SK-MEL-5 (cell line): ENCODE results near the gene HSD11B1. TPM values are rescaled to one million over a fixed set of nuclear protein-coding genes. Genes with fewer than 3 reads are reported as not detected.
A peak's percentile ranks its signal among the peaks of the same experiment; 100 is the strongest.

Experiments used
- DNase-seq: peaks from one replicate; pipeline ENCODE4 v3.0.0-alpha.2; 2016; ENCODE audit warnings: low read depth, low spot score
- in situ Hi-C: cut with HindIII; loops from 2 replicates; pipeline ENCODE4 v1.10.0; 2016; ENCODE audit warnings: low sequenced_read_pairs, high pct_unique_total_duplicates, low pct_unique_long_range_greater_than_20kb
- total RNA-seq: library from RNA; depleted of rRNA; stranded (reverse); fragments of >200 nt; shearing (Covaris generic); gene quantifications from 2 replicates; pipeline ENCODE4 v1.2.3, GENCODE V29; 2014

The HSD11B1 gene
- total RNA-seq, 1 experiment from 2014 or later: not detected

- in situ Hi-C loops: no loop called here
- DNase-seq: no peak
These were observed 10.7 kb downstream of the HSD11B1 start for GRCh38 chr1:209715314-209715713.

DNA sequence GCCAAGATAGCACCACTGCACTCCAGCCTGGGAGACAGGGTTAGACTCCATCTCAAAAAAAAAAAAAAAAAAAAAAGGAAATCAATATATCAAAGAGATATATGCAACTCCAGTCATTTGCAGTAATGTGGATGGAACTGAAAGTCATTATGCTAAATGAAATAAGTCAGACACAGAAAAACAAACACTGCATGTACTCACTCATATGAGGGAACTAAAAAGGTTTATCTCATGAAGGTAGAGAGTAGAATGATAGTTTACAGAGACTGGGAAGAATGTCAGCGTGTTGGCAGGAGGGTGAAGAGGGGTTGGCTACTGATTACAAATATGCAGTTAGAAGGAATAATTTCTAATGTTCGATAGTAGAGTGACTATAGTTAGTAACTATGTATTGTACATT lies 13.2 kb downstream of the HSD11B1 start:
- no peak for DNase-seq
- in situ Hi-C loops: no loop called here

- in situ Hi-C loops: no loop called here
- no peak for DNase-seq
These were observed 15.7 kb downstream of the HSD11B1 start for GRCh38 chr1:209720326-209720725.

DNA sequence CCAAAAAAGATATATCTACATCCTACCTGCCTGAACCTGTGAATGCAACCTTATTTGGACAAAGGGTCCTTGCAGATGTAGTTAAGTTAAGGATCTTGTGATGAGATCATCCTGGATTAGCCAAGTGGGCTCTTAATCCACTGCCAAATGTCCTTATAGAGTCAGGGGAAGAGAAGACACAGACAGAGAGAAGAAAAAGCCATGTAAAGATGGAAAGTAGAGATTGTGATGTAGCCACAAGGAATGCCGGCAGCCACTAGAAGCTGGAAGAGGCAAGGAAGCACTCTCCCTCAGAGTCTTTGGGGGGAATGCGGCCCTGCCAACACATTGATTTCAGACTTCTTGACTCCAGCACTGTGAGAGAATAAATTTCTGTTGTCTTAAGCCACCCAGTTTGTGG lies 16.2 kb downstream of the HSD11B1 start:
- in situ Hi-C loops: no loop called here

GRCh38 chr1:209721323-209721722 lies 16.7 kb downstream of the HSD11B1 start:
- DNase-seq: no peak
- in situ Hi-C loops: no loop called here

More for the DNA sequence above, 16.2 kb downstream of the HSD11B1 start:
- DNase-seq: no peak

GRCh38 chr1:209723265-209723664 lies 18.6 kb downstream of the HSD11B1 start:
- DNase-seq: no peak
- in situ Hi-C loops: no loop called here

DNA sequence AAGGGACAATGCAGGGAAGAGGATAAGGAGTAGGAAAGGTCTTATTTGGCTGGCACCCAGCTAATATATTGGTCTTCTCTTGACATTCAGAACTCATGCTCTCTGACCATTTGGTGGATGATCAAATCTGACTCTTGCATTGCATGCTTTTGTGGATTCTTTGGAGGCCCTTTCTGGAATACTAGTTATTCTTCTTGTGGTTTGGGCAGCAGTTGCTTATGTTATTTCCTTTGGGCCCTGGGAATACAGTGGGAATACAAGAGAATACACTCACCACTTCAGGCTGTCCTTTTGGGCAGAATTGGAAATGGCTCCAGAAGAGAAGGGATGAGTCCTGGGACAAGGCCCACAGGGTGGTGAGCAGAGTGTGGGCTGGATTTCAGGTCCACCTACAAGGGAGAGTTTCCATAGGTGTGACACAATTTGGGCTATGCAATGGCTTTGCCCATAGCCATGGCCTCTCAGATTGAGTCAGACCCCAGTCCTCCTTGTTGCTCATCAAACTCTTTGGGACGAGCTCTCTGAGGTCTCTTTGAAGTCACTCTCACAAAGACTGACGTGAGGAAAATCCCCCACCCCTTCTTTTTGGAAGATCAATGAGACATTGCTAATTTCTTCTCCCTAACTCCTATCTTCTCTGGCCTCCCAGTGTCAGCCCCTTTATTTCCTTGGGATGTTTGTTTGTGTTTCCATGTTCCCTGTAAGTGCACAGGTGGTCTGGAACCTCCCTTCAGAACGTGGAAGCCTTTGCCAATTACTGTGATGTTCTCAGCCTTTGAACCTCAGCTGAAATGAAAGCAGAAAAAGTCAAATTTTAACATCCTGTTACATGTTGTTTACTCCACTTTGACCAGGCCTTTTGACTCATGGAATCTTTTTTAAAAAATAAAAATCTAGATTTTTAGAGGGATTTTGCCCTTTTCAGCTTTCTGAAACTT lies 19.4 kb downstream of the HSD11B1 start:
- DNase-seq: no peak
- in situ Hi-C loops: no loop called here

GRCh38 chr1:209727286-209727685 lies 22.6 kb downstream of the HSD11B1 start:
- in situ Hi-C loops: no loop called here
- DNase-seq: peak; percentile 23

DNA sequence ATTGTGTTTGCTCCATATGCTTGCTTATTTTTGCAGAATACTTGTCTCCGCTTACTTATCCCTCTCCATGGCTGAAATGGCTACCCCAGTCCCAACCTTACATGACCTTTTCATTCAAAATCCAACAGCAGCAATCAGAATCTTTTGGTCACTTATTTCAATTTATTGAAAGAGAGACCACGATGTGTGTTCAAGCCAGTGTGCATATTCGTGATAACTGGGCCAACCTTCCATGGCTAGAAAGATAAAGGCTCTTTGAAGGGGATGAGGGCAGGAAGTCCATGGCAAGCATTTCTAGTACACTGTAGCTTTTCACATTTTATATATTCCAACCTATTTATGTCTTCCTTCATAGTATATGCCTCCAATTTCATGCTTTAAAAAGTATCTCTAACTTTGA lies 23.1 kb downstream of the HSD11B1 start:
- in situ Hi-C loops: no loop called here
- no peak for DNase-seq

DNA sequence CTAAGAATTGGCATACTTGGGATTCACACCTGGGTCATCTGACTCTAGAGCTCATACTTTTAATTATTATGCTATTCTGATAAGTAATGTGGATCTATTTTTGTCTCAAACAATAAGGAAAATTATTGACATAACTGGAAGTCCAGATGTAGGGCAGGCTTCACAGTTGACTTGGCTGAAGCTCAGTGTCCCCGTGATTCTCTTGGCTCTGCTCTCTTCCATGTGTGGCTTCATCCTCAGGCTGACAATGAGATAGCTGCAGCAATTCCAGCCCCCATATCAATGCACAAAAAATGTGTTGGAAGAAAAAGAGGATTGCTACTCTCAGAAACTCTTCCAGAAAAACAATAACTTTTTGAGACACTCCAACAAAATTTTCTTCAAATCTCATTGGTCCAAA lies 23.8 kb downstream of the HSD11B1 start:
- in situ Hi-C loops: no loop called here
- no peak for DNase-seq

DNA sequence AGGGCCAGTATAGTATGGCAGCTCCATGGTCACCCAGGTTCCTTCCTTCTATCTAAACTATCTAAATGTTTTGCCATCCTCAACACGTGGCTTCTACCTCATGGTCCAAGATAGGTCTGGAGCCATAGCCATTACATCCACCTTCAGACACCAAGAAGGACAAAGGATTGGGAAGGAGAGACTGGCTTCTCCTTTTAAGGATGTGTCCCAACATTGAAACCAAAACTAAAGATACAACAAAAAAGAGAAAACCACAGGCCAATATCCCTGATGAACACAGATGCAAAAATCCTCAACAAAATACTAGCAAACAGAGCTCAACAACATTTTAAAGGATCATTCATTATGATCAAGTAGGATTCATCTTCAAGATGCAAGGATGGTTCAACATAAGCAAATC lies 24.8 kb downstream of the HSD11B1 start:
- in situ Hi-C loops: no loop called here
- no peak for DNase-seq

DNA sequence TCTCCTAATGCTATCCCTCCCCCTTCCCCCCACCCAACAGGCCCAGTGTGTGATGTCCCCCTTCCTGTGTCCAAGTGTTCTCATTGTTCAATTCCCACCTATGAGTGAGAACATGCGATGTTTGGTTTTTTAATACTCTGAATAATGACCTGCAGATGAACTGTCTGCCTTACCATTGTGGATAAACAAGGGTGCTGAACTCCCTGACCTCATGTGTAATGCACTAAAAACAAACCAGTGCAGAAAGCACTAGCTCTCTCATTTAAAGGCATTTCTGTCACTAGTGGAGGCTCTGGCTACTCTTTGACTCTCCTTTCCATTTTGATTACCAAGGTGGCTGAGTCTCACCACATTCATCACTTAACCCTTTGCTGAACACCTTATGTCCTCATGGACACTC lies 28.1 kb downstream of the HSD11B1 start:
- in situ Hi-C loops: no loop called here
- no peak for DNase-seq

DNA sequence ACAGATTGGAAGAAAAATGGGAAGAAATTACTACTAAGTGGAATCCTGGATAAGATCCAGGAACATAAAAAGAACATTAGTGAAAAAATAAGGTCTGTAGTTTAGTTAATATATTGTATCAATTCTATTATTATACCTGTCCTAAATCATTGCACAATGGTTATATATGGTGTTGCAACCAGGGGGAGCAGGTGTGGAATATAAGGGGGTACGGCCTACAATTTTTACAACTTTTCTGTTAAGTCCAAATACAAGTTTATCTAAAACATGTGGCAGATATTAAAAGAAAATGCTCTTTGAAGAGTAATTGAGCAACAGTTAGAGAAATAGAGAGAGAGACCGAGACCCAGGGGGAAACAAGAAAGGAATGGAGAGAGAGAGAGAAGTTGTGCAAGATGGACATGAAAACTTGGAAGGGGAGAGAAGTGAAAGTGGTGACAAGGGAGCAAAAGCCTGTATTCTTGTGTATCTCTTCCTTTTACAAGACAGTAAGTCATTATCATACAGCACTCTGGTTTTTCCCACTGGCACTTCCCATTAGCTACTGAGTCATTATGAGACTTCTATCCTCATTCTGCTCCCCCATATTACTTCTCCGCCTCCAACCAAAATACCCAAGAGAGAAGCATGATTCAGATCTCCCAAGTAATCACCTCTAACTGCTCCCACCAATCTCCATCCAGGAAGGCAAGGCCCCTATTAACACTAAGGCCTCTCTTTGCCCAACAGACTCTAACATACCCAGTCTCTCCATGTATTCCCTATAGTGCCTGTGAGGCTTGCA lies 29.0 kb downstream of the HSD11B1 start:
- no peak for DNase-seq
- in situ Hi-C loops: no loop called here

DNA sequence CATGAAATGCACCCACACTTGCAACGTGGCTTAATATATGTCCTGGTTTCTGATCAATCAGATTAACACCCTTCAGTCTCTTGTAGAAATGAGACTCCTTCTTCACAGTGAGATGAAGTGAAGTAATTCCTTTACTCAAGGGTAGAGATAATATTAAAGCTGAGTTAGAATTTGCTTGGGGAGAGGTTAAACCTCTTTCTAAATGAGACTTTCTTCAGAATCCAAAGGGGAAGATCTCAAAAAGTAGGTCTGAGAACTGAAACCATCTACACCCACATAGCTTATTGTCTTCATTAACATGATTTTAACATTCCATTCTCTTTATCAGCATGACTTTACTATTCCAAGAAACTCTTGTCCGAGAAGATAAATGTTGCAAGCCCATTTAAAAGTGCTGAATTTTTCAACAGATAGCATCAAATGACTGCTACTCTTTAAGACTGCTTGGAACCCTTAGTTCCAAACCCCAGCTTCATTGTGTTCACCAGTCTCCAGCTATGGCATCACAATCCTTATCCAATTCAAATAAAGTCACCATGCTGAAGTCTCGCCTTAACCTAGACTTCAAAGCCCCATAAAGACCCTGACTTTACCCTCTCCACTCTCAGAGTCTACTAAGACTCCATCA lies 32.0 kb downstream of the HSD11B1 start:
- in situ Hi-C loops: no loop called here
- no peak for DNase-seq

DNA sequence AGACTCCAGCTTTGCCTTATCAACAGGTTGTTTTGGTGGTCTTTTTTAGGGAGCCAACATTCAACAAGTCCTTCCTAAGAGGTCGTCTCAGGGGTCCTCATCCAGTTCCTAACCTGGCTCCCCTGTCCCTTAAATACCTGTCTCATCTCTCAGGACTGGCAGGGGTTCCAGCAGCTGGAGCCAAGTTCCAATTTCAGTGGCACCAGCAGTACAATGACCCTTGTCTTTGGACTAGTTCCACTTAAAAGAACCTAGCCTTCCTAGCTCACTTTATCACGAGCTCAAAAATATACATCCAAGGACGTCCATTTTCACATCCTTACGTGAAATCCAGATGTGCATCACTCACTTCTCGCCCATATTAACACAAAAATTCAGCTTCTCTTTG lies 32.5 kb downstream of the HSD11B1 start:
- in situ Hi-C loops: no loop called here
- no peak for DNase-seq

GRCh38 chr1:209738270-209738669 lies 33.6 kb downstream of the HSD11B1 start:
- no peak for DNase-seq
- in situ Hi-C loops: no loop called here

GRCh38 chr1:209741193-209741592 lies 36.5 kb downstream of the HSD11B1 start:
- DNase-seq: no peak
- in situ Hi-C loops: no loop called here

DNA sequence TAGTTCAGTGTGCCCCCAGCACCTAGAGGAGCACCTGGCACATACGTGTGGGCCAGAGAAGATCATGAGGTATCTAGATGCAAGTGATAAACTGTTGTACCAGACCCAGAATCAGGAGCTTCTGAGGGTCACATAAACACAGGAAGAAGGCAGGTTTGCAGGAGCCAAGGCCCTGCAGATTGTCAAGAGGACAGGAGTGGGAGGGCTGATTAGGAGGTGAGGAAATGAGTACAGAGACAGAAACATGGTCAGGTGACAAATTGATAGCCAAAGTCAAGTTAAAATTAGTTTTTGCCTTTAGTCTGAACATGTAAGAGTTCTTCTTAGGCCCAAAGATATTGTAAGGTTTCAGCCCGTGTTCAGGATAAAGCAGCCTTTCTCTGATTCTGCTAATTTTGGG lies 37.2 kb downstream of the HSD11B1 start:
- DNase-seq: no peak
- in situ Hi-C loops: no loop called here
